ENCODE results near the gene BACE2.

BACE2 gene

DNA sequence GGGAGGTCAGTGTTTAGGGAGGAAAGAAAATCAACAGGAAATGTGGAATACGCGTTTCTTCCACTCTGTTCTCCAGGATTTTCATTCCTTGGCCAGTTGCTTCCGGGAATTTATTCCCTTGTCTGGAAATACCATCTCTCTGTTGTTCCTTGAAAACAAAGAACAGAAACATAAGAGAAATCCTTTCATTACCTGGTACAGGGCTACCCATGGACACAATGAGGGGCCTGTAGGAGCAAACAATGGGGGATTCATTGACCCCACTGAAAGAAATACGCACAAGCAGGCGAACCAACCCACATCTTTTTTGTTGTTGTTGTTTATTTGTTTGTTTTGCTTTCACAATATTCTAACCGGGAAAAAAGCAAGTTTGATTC lies 20.0 kb upstream of the BACE2 start:
- Histone ChIP-seq H3K9me3 (ENCODE audit: control insufficient read depth, low read length) (no peaks in the 10 kb centered on the region), H3K27me3 (ENCODE audit: control insufficient read depth, insufficient read depth, low read length, poor library complexity, severe bottlenecking) (no peaks in the 10 kb centered on the region), H3K4me3 (ENCODE audit: insufficient read depth, low read depth, low read length) (no peak overlapping the region), H3K4me1 (ENCODE audit: control insufficient read depth, insufficient read depth, low read length) (no peaks in the 10 kb centered on the region), H3K27ac (ENCODE audit: insufficient read depth, low read depth, low read length, poor library complexity, severe bottlenecking) (no peak overlapping the region), H3K36me3 (ENCODE audit: control insufficient read depth, insufficient read depth, low read length) (no peaks in the 10 kb centered on the region)
- WGBS, 2 experiments = 79 to 80% methylated on average over 6 of the region's 6 CpGs

DNA sequence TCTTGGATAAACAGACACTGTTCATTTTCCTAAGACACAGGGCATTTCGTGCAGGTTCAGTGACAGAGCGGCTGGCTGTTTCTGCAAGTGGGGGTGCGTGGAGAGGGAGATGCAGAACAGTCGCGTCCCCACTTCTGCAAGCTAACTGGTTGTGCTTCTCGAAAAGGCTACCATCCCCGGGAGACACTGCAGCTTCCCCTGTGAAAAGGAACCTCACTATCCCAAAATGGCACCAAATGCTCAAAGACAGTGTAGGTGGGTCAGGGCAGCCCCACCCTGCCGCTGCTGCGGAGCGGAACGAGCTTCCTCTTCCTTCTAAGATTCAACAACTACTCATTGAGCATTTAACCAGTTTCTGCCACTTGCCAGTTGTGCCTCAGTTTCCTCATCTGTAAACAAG lies 19.2 kb upstream of the BACE2 start:
- H3K27me3 ChIP-seq (ENCODE audit: control insufficient read depth, insufficient read depth, low read length, poor library complexity, severe bottlenecking) = no peaks in the 10 kb centered on the region
- H3K9me3 ChIP-seq (ENCODE audit: control insufficient read depth, low read length) = no peaks in the 10 kb centered on the region
- no peak overlapping the region for H3K27ac ChIP-seq (ENCODE audit: insufficient read depth, low read depth, low read length, poor library complexity, severe bottlenecking)
- no peaks in the 10 kb centered on the region for H3K36me3 ChIP-seq (ENCODE audit: control insufficient read depth, insufficient read depth, low read length)
- 90 to 94% methylated on average over 11 of the region's 11 CpGs for WGBS, 2 experiments
- no peak overlapping the region for H3K4me3 ChIP-seq (ENCODE audit: insufficient read depth, low read depth, low read length)
- no peaks in the 10 kb centered on the region for H3K4me1 ChIP-seq (ENCODE audit: control insufficient read depth, insufficient read depth, low read length)

GRCh38 chr21:41149199-41149598 lies 18.8 kb upstream of the BACE2 start:
- Histone ChIP-seq H3K4me3 (ENCODE audit: insufficient read depth, low read depth, low read length) (no peak overlapping the region), H3K9me3 (ENCODE audit: control insufficient read depth, low read length) (no peaks in the 10 kb centered on the region), H3K27ac (ENCODE audit: insufficient read depth, low read depth, low read length, poor library complexity, severe bottlenecking) (no peak overlapping the region), H3K36me3 (ENCODE audit: control insufficient read depth, insufficient read depth, low read length) (no peaks in the 10 kb centered on the region), H3K27me3 (ENCODE audit: control insufficient read depth, insufficient read depth, low read length, poor library complexity, severe bottlenecking) (no peaks in the 10 kb centered on the region), H3K4me1 (ENCODE audit: control insufficient read depth, insufficient read depth, low read length) (no peaks in the 10 kb centered on the region)
- WGBS, 2 experiments = 84 to 90% methylated on average over 6 of the region's 6 CpGs

GRCh38 chr21:41152147-41152546 lies 15.8 kb upstream of the BACE2 start:
- Histone ChIP-seq H3K4me1 (ENCODE audit: control insufficient read depth, insufficient read depth, low read length) (no peaks in the 10 kb centered on the region), H3K27me3 (ENCODE audit: control insufficient read depth, insufficient read depth, low read length, poor library complexity, severe bottlenecking) (no peaks in the 10 kb centered on the region), H3K27ac (ENCODE audit: insufficient read depth, low read depth, low read length, poor library complexity, severe bottlenecking) (no peak overlapping the region), H3K9me3 (ENCODE audit: control insufficient read depth, low read length) (no peaks in the 10 kb centered on the region), H3K4me3 (ENCODE audit: insufficient read depth, low read depth, low read length) (no peak overlapping the region), H3K36me3 (ENCODE audit: control insufficient read depth, insufficient read depth, low read length) (no peaks in the 10 kb centered on the region)
- WGBS, 2 experiments = 96 to 100% methylated on average over 1 of the region's 1 CpG

DNA sequence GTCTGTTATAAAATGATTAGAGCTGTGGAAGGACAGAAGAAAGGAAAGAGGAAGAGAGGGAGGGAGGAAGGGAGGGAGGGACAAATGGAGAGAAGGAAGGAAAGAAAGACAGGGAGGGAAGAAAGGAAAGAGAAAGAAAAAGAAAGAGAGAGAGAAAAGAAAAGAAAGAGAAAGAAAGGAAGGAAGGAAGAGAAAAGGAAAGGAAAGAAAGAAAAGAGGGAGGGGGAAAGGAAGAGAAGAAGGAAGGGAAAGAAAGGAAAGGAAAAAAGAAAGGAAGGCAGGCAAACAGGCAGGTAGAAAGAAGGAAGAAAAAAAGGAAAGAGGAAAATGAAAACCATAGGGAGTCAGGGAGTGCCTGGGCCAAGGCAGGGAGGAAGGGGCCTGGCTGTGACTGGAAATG lies 14.5 kb upstream of the BACE2 start:
- Histone ChIP-seq H3K4me3 (ENCODE audit: insufficient read depth, low read depth, low read length) (no peak overlapping the region), H3K4me1 (ENCODE audit: control insufficient read depth, insufficient read depth, low read length) (no peaks in the 10 kb centered on the region), H3K27ac (ENCODE audit: insufficient read depth, low read depth, low read length, poor library complexity, severe bottlenecking) (no peak overlapping the region), H3K9me3 (ENCODE audit: control insufficient read depth, low read length) (no peaks in the 10 kb centered on the region), H3K36me3 (ENCODE audit: control insufficient read depth, insufficient read depth, low read length) (no peaks in the 10 kb centered on the region), H3K27me3 (ENCODE audit: control insufficient read depth, insufficient read depth, low read length, poor library complexity, severe bottlenecking) (no peaks in the 10 kb centered on the region)

- no peaks in the 10 kb centered on the region for H3K9me3 ChIP-seq (ENCODE audit: control insufficient read depth, low read length)
- H3K27ac ChIP-seq (ENCODE audit: insufficient read depth, low read depth, low read length, poor library complexity, severe bottlenecking) = no peak overlapping the region
- H3K36me3 ChIP-seq (ENCODE audit: control insufficient read depth, insufficient read depth, low read length) = no peaks in the 10 kb centered on the region
- no peaks in the 10 kb centered on the region for H3K27me3 ChIP-seq (ENCODE audit: control insufficient read depth, insufficient read depth, low read length, poor library complexity, severe bottlenecking)
- H3K4me3 ChIP-seq (ENCODE audit: insufficient read depth, low read depth, low read length) = no peak overlapping the region
- 92 to 95% methylated on average over 2 to 4 of the region's 5 CpGs for WGBS, 2 experiments
- H3K4me1 ChIP-seq (ENCODE audit: control insufficient read depth, insufficient read depth, low read length) = no peaks in the 10 kb centered on the region
Observed at GRCh38 chr21:41156142-41156541, 11.8 kb upstream of the BACE2 start.

GRCh38 chr21:41158026-41158425 lies 9.9 kb upstream of the BACE2 start:
- Histone ChIP-seq H3K27me3 (ENCODE audit: control insufficient read depth, insufficient read depth, low read length, poor library complexity, severe bottlenecking) (no peaks in the 10 kb centered on the region), H3K9me3 (ENCODE audit: control insufficient read depth, low read length) (no peaks in the 10 kb centered on the region), H3K36me3 (ENCODE audit: control insufficient read depth, insufficient read depth, low read length) (no peaks in the 10 kb centered on the region), H3K4me3 (ENCODE audit: insufficient read depth, low read depth, low read length) (no peak overlapping the region), H3K27ac (ENCODE audit: insufficient read depth, low read depth, low read length, poor library complexity, severe bottlenecking) (no peak overlapping the region), H3K4me1 (ENCODE audit: control insufficient read depth, insufficient read depth, low read length) (no peaks in the 10 kb centered on the region)
- WGBS, 2 experiments = 91 to 96% methylated on average over 2 of the region's 2 CpGs

DNA sequence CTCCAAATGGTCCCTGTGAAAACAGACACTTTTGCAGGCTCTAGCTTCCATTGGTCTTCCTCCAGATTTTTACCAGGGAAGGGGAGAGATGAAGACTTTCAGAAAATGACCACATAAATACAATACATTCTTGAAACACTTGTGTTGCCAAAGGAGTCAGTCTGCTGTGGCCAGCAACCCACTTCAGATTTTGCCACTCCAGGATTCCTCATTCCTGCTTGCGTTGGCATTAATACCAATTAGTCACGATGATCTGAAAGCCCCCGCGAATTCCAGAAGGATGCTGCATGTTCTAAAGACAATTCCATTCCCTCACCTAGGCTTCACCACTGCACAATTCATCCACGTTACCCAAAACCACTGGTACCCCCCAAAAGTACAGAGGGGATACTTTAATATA lies 7.9 kb upstream of the BACE2 start:
- Histone ChIP-seq H3K27ac (ENCODE audit: insufficient read depth, low read depth, low read length, poor library complexity, severe bottlenecking) (no peak overlapping the region), H3K36me3 (ENCODE audit: control insufficient read depth, insufficient read depth, low read length) (no peaks in the 10 kb centered on the region), H3K4me1 (ENCODE audit: control insufficient read depth, insufficient read depth, low read length) (no peaks in the 10 kb centered on the region), H3K4me3 (ENCODE audit: insufficient read depth, low read depth, low read length) (no peak overlapping the region), H3K9me3 (ENCODE audit: control insufficient read depth, low read length) (no peaks in the 10 kb centered on the region), H3K27me3 (ENCODE audit: control insufficient read depth, insufficient read depth, low read length, poor library complexity, severe bottlenecking) (peaks cover 12% of the 10 kb centered on the region)
- 97 to 98% methylated on average over 4 of the region's 5 CpGs for WGBS, 2 experiments

DNA sequence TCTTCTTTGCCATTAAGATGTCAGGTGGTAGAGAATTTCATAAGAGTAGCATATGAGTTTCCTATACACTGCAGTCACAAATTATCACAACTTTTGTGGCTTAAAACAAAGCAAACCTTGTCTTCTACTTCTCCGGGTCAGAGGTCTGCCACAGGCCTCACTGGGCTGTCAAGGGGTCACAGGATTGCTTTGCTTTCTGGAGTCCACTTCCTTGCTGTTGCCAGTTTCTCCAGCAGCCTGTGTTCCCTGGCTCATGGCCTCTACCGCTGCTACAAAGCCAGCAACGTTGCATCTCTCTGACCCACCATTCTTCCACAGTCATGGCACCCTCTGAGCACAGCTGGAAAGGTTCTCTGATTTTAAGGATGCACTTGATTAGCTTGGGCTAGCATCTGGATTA lies 6.5 kb upstream of the BACE2 start:
- H3K4me1 ChIP-seq (ENCODE audit: control insufficient read depth, insufficient read depth, low read length) = no peaks in the 10 kb centered on the region
- H3K27ac ChIP-seq (ENCODE audit: insufficient read depth, low read depth, low read length, poor library complexity, severe bottlenecking) = no peak overlapping the region
- no peak overlapping the region for H3K4me3 ChIP-seq (ENCODE audit: insufficient read depth, low read depth, low read length)
- H3K9me3 ChIP-seq (ENCODE audit: control insufficient read depth, low read length) = no peaks in the 10 kb centered on the region
- no peaks in the 10 kb centered on the region for H3K36me3 ChIP-seq (ENCODE audit: control insufficient read depth, insufficient read depth, low read length)
- H3K27me3 ChIP-seq (ENCODE audit: control insufficient read depth, insufficient read depth, low read length, poor library complexity, severe bottlenecking) = peaks cover 26% of the 10 kb centered on the region
- 78 to 79% methylated on average over 3 of the region's 3 CpGs for WGBS, 2 experiments

DNA sequence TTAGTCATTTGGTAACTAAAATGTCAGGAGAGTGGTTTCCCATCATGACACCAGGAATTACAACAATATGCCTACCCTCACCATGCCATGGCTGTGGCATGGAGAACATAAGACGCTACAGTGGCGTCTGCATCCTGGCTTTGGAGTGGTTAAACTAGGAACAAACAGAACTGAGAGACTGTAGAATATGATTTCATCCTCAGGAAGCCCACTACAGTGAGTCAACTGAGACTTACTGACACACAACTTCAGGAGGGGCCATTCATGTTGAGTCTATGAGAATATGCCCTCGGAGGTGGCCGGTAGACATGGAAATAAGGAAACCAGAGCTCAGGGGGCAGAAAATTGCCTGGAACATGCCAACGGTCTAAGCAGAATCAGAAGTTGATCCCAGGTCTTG lies 5.9 kb upstream of the BACE2 start:
- no peak overlapping the region for H3K4me3 ChIP-seq (ENCODE audit: insufficient read depth, low read depth, low read length)
- H3K36me3 ChIP-seq (ENCODE audit: control insufficient read depth, insufficient read depth, low read length) = no peaks in the 10 kb centered on the region
- H3K27ac ChIP-seq (ENCODE audit: insufficient read depth, low read depth, low read length, poor library complexity, severe bottlenecking) = no peak overlapping the region
- H3K4me1 ChIP-seq (ENCODE audit: control insufficient read depth, insufficient read depth, low read length) = no peaks in the 10 kb centered on the region
- H3K9me3 ChIP-seq (ENCODE audit: control insufficient read depth, low read length) = no peaks in the 10 kb centered on the region
- WGBS, 2 experiments = 95 to 96% methylated on average over 4 to 5 of the region's 5 CpGs
- peaks cover 33% of the 10 kb centered on the region for H3K27me3 ChIP-seq (ENCODE audit: control insufficient read depth, insufficient read depth, low read length, poor library complexity, severe bottlenecking)

- Histone ChIP-seq H3K27me3 (ENCODE audit: control insufficient read depth, insufficient read depth, low read length, poor library complexity, severe bottlenecking) (peaks cover 43% of the 10 kb centered on the region), H3K4me1 (ENCODE audit: control insufficient read depth, insufficient read depth, low read length) (no peaks in the 10 kb centered on the region), H3K4me3 (ENCODE audit: insufficient read depth, low read depth, low read length) (no peak overlapping the region), H3K27ac (ENCODE audit: insufficient read depth, low read depth, low read length, poor library complexity, severe bottlenecking) (no peak overlapping the region), H3K36me3 (ENCODE audit: control insufficient read depth, insufficient read depth, low read length) (no peaks in the 10 kb centered on the region), H3K9me3 (ENCODE audit: control insufficient read depth, low read length) (no peaks in the 10 kb centered on the region)
- 93% methylated on average over 8 of the region's 8 CpGs for WGBS, 2 experiments
Observed at GRCh38 chr21:41163091-41163490, 4.9 kb upstream of the BACE2 start.
